PFSK-1 (cell line): ENCODE data around the gene MTFR1L.

Experiments
- FOXP2 ChIP-seq: optimal IDR thresholded peaks from 2 replicates; pipeline ENCODE3; 2011; ENCODE audit warnings: borderline replicate concordance, control low read depth, inconsistent platforms; ENCODE audit not compliant: insufficient read depth; ENCODE audit errors: extremely low read length, extremely low read depth
- POLR2AphosphoS5 ChIP-seq: IDR thresholded peaks from 2 replicates; pipeline ENCODE4 v1.6.1; 2012; ENCODE audit warnings: low read depth, mild to moderate bottlenecking, control low read depth, low read length, moderate library complexity
- SIN3A ChIP-seq: IDR thresholded peaks from 2 replicates; pipeline ENCODE4 v1.6.1; 2012; ENCODE audit warnings: mild to moderate bottlenecking, low read length, moderate library complexity, borderline replicate concordance; ENCODE audit not compliant: insufficient read depth
- TAF1 ChIP-seq: IDR thresholded peaks from 2 replicates; pipeline ENCODE4 v1.6.1; 2012; ENCODE audit warnings: low read length, control low read depth, borderline replicate concordance; ENCODE audit not compliant: insufficient read depth
- TF ChIP-seq, protein P1 (sequence below), 2 experiments: IDR thresholded peaks; 2 replicates each; pipeline versions ENCODE4 v1.6.1 to v1.8.0; 2011 to 2012; ENCODE audit warnings: low read depth in 2 of 2, low read length in 2 of 2, control low read depth in 1 of 2, inconsistent platforms in 1 of 2, mild to moderate bottlenecking in 1 of 2, moderate library complexity in 1 of 2; ENCODE audit not compliant: insufficient read depth in 1 of 2

MTFR1L gene

DNA sequence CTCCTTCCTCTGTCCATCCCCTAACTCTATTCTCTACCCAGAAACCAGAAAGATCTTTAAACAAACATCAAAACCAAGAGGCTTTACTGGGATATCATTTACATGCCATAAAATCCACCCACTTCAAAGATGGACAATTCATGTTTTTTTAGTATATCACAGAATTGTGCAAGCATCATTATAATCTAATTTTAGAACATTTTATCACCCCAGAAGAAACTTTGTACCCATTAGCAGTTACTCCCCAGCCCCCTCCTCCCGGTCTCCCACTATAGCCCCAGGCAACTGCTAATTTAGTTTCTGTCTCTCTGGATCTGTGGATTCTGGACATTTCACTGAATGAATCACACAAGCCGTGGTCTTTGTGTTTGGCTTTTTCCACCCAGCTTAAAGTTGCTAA lies 24.5 kb upstream of the MTFR1L start:
- TF ChIP-seq SIN3A (no peak), FOXP2 (no peak), TAF1 (no peak), POLR2AphosphoS5 (no peak)
- TF ChIP-seq, protein P1, sequence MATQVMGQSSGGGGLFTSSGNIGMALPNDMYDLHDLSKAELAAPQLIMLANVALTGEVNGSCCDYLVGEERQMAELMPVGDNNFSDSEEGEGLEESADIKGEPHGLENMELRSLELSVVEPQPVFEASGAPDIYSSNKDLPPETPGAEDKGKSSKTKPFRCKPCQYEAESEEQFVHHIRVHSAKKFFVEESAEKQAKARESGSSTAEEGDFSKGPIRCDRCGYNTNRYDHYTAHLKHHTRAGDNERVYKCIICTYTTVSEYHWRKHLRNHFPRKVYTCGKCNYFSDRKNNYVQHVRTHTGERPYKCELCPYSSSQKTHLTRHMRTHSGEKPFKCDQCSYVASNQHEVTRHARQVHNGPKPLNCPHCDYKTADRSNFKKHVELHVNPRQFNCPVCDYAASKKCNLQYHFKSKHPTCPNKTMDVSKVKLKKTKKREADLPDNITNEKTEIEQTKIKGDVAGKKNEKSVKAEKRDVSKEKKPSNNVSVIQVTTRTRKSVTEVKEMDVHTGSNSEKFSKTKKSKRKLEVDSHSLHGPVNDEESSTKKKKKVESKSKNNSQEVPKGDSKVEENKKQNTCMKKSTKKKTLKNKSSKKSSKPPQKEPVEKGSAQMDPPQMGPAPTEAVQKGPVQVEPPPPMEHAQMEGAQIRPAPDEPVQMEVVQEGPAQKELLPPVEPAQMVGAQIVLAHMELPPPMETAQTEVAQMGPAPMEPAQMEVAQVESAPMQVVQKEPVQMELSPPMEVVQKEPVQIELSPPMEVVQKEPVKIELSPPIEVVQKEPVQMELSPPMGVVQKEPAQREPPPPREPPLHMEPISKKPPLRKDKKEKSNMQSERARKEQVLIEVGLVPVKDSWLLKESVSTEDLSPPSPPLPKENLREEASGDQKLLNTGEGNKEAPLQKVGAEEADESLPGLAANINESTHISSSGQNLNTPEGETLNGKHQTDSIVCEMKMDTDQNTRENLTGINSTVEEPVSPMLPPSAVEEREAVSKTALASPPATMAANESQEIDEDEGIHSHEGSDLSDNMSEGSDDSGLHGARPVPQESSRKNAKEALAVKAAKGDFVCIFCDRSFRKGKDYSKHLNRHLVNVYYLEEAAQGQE (IDR thresholded peaks at IDR 0.05; ENCODE audit: insufficient read depth in 1 of 2, low read depth in 2 of 2, low read length in 2 of 2): no peak

DNA sequence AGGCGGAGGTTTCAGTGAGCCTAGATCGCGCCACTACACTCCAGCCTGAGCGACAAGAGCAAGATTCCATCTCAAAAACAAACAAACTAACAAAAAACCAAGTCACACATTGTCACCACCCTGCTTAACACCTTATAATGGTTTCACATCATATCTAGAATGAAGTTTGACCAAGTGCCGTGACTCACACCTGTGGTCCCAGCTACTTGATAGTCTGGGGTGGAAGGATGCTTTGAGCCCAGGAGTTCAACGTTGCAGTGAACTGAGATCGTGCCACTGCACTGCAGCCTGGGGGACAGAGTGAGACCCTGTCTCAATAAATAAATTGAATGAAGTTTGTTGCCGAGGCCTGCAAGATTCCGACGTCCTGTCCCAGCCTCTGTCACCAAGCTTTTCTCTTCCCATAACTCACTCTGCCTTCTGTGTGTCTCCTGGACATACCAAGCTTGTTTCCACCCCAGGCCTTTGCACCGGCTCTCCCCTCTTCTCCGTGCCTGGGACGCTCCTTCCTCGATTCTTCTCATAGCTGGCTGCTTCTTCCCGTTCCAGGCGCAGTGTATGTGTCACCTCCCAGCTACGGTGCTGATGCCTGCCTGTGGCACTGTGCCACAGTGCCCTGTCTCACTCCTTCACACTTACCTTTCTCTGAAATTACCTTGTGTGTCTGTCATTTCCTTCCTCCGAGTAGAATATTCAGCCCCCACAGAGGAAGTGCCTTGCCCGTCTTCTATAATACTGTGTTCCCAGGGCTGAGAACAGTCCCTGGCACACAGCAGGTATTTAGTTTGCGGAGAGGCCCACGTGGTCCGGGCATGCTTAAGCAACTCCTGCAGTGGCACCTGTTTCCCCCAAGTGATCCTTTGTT lies 23.6 kb upstream of the MTFR1L start:
- TF ChIP-seq FOXP2: no peak
- no peak for TF ChIP-seq POLR2AphosphoS5
- TF ChIP-seq, protein P1 (IDR thresholded peaks at IDR 0.05; ENCODE audit: insufficient read depth in 1 of 2, low read depth in 2 of 2, low read length in 2 of 2): no peak
- no peak for TF ChIP-seq SIN3A
- TF ChIP-seq TAF1: no peak

DNA sequence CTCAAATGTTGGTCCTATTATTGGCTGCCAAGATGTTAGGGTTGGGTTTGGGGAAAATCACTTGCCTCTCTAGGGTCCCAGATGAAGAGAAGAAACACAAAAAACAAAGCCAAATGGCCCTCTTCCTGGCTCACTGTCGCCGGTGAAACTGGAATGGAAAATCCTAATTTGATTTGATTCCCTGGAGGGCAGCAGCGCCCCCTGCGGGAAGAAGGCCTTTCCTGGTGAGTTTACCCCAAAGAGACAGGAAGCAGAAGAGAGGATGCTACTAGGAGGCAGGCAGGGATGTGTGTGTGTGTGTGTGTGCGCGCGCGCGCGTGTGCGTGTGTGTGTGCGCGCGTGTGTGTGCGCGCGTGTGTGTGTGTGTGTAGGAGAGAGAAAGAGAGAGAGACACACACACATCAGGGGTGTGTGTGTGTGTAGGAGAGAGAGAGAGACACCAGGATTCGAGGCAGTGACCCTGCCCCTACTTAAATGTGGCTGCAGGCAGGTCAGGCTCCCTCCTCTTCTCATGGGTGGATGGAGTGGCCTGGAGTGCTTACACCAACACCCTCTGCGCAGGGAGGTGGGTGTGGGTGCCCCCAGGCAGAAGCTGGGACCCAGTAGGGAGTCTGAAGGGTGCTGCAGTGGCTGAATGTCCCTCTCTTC lies 22.8 kb upstream of the MTFR1L start:
- TF ChIP-seq TAF1 (no peak), SIN3A (no peak), FOXP2 (no peak), POLR2AphosphoS5 (no peak)
- TF ChIP-seq, protein P1 (IDR thresholded peaks at IDR 0.05; ENCODE audit: insufficient read depth in 1 of 2, low read depth in 2 of 2, low read length in 2 of 2): no peak

DNA sequence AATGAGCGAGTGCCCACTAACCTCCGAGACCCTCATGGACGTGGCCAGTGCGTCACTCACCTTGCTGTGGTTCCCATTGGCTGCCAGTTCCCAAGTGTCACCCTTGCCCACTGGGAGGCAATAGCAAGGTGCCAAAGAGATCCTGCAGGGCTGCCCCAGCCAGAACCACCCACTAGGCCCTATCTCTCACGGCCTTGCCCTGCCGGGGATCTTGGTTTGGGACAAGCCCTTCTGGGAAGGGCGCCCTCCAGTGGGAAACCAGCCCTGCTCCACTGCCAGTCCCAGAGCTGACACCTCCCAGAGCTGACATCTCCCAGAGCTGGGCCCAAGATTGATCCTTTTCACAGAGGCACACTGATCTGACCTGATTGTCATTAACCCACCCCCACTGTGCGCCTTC lies 21.8 kb upstream of the MTFR1L start:
- TF ChIP-seq TAF1: no peak
- no peak for TF ChIP-seq SIN3A
- TF ChIP-seq, protein P1 (IDR thresholded peaks at IDR 0.05; ENCODE audit: insufficient read depth in 1 of 2, low read depth in 2 of 2, low read length in 2 of 2): no peak
- TF ChIP-seq FOXP2: no peak
- no peak for TF ChIP-seq POLR2AphosphoS5
